Stimulated activated naive CD8-positive, alpha-beta T cell treated with anti-CD3 and anti-CD28 coated beads, Interleukin-15, Interleukin-2, amounts not matched to agents 100 ng/mL and 50 ng/mL, for 24 hours (primary cell): ENCODE results near the gene FHIT.

ENCODE experiments used
- H3K27ac Mint-ChIP-seq: one replicate; pipeline ENCODE4 v1.8.0; 2021; ENCODE audit warnings: mild to moderate bottlenecking, mixed read lengths
- H3K27me3 Mint-ChIP-seq: one replicate; pipeline ENCODE4 v1.8.0; 2021; ENCODE audit warnings: mixed read lengths
- H3K36me3 Mint-ChIP-seq: one replicate; pipeline ENCODE4 v1.8.0; 2021; ENCODE audit warnings: low read depth, mixed read lengths
- H3K4me1 Mint-ChIP-seq: one replicate; pipeline ENCODE4 v1.8.0; 2021; ENCODE audit warnings: low read depth, mixed read lengths
- H3K4me3 Mint-ChIP-seq: one replicate; pipeline ENCODE4 v1.8.0; 2021; ENCODE audit warnings: mild to moderate bottlenecking, mixed read lengths
- H3K9me3 Mint-ChIP-seq: one replicate; pipeline ENCODE4 v1.8.0; 2021; ENCODE audit warnings: mixed read lengths

Gene FHIT

GRCh38 chr3:61169621-61170251, 81.5 kb downstream of the FHIT start:
- Mint-ChIP-seq H3K27me3 (no peaks in the 10 kb centered on the region), H3K36me3 (peaks cover 9% of the 10 kb centered on the region), H3K4me3 (no peak overlapping the region), H3K9me3 (no peaks in the 10 kb centered on the region), H3K4me1 (no peaks in the 10 kb centered on the region), H3K27ac (no peak overlapping the region)

GRCh38 chr3:61168286-61168685, 83.0 kb downstream of the FHIT start:
- no peaks in the 10 kb centered on the region for H3K4me1 Mint-ChIP-seq

GRCh38 chr3:61162965-61163364, 88.3 kb downstream of the FHIT start:
- Mint-ChIP-seq H3K4me1 (no peaks in the 10 kb centered on the region), H3K27ac (no peak overlapping the region), H3K4me3 (no peak overlapping the region), H3K9me3 (peaks cover 3% of the 10 kb centered on the region), H3K36me3 (peaks cover 15% of the 10 kb centered on the region), H3K27me3 (no peaks in the 10 kb centered on the region)

More at GRCh38 chr3:61168286-61168685, 83.0 kb downstream of the FHIT start:
- Mint-ChIP-seq H3K36me3 (peaks cover 15% of the 10 kb centered on the region), H3K27ac (no peak overlapping the region), H3K27me3 (no peaks in the 10 kb centered on the region), H3K9me3 (peaks cover 3% of the 10 kb centered on the region), H3K4me3 (no peak overlapping the region)

- Mint-ChIP-seq H3K4me1 (no peaks in the 10 kb centered on the region), H3K27me3 (no peaks in the 10 kb centered on the region), H3K4me3 (no peak overlapping the region), H3K9me3 (peaks cover under 1% of the 10 kb centered on the region), H3K27ac (no peak overlapping the region), H3K36me3 (no peaks in the 10 kb centered on the region)
Measured at GRCh38 chr3:61158667-61159066, 92.6 kb downstream of the FHIT start.

GRCh38 chr3:61158216-61158615, 93.0 kb downstream of the FHIT start:
- Mint-ChIP-seq H3K27me3 (no peaks in the 10 kb centered on the region), H3K4me3 (no peak overlapping the region), H3K9me3 (no peaks in the 10 kb centered on the region), H3K36me3 (no peaks in the 10 kb centered on the region), H3K4me1 (no peaks in the 10 kb centered on the region), H3K27ac (no peak overlapping the region)

- Mint-ChIP-seq H3K27ac (no peak overlapping the region), H3K36me3 (no peaks in the 10 kb centered on the region), H3K4me3 (no peak overlapping the region), H3K4me1 (no peaks in the 10 kb centered on the region), H3K9me3 (no peaks in the 10 kb centered on the region), H3K27me3 (no peaks in the 10 kb centered on the region)
Measured at GRCh38 chr3:61157414-61157813, 93.8 kb downstream of the FHIT start.

GRCh38 chr3:61155701-61156292, 95.5 kb downstream of the FHIT start:
- no peaks in the 10 kb centered on the region for H3K27me3 Mint-ChIP-seq
- no peaks in the 10 kb centered on the region for H3K36me3 Mint-ChIP-seq
- H3K4me3 Mint-ChIP-seq, result no peak overlapping the region
- no peaks in the 10 kb centered on the region for H3K9me3 Mint-ChIP-seq
- H3K27ac Mint-ChIP-seq, result no peak overlapping the region
- H3K4me1 Mint-ChIP-seq, result no peaks in the 10 kb centered on the region

GRCh38 chr3:61154457-61155198, 96.6 kb downstream of the FHIT start:
- no peaks in the 10 kb centered on the region for H3K27me3 Mint-ChIP-seq
- no peaks in the 10 kb centered on the region for H3K4me1 Mint-ChIP-seq
- H3K4me3 Mint-ChIP-seq, result no peak overlapping the region
- no peaks in the 10 kb centered on the region for H3K9me3 Mint-ChIP-seq
- H3K27ac Mint-ChIP-seq, result no peak overlapping the region
- no peaks in the 10 kb centered on the region for H3K36me3 Mint-ChIP-seq

GRCh38 chr3:61152071-61152470, 99.2 kb downstream of the FHIT start:
- no peaks in the 10 kb centered on the region for H3K36me3 Mint-ChIP-seq
- no peaks in the 10 kb centered on the region for H3K9me3 Mint-ChIP-seq
- no peak overlapping the region for H3K27ac Mint-ChIP-seq
- H3K4me1 Mint-ChIP-seq, result no peaks in the 10 kb centered on the region
- H3K27me3 Mint-ChIP-seq, result no peaks in the 10 kb centered on the region
- H3K4me3 Mint-ChIP-seq, result no peak overlapping the region

- Mint-ChIP-seq H3K27me3 (no peaks in the 10 kb centered on the region), H3K4me1 (no peaks in the 10 kb centered on the region), H3K27ac (no peak overlapping the region), H3K36me3 (no peaks in the 10 kb centered on the region), H3K4me3 (no peak overlapping the region), H3K9me3 (no peaks in the 10 kb centered on the region)
Measured at GRCh38 chr3:61149236-61149635, 102.0 kb downstream of the FHIT start.

GRCh38 chr3:61146010-61146890, 105.0 kb downstream of the FHIT start:
- H3K27ac Mint-ChIP-seq, result no peak overlapping the region
- no peaks in the 10 kb centered on the region for H3K36me3 Mint-ChIP-seq
- H3K4me1 Mint-ChIP-seq, result no peaks in the 10 kb centered on the region

GRCh38 chr3:61141697-61142096, 109.6 kb downstream of the FHIT start:
- H3K27ac Mint-ChIP-seq, result no peak overlapping the region
- H3K36me3 Mint-ChIP-seq, result no peaks in the 10 kb centered on the region
- H3K4me3 Mint-ChIP-seq, result no peak overlapping the region
- H3K4me1 Mint-ChIP-seq, result no peaks in the 10 kb centered on the region
- H3K9me3 Mint-ChIP-seq, result no peaks in the 10 kb centered on the region
- no peaks in the 10 kb centered on the region for H3K27me3 Mint-ChIP-seq

More at GRCh38 chr3:61146010-61146890, 105.0 kb downstream of the FHIT start:
- Mint-ChIP-seq H3K9me3 (no peaks in the 10 kb centered on the region), H3K4me3 (no peak overlapping the region), H3K27me3 (no peaks in the 10 kb centered on the region)

GRCh38 chr3:61141227-61141626, 110.0 kb downstream of the FHIT start:
- Mint-ChIP-seq H3K27me3 (no peaks in the 10 kb centered on the region), H3K27ac (no peak overlapping the region), H3K4me1 (no peaks in the 10 kb centered on the region), H3K9me3 (no peaks in the 10 kb centered on the region), H3K36me3 (no peaks in the 10 kb centered on the region), H3K4me3 (no peak overlapping the region)

GRCh38 chr3:61139686-61140085, 111.6 kb downstream of the FHIT start:
- H3K4me3 Mint-ChIP-seq, result no peak overlapping the region
- no peak overlapping the region for H3K27ac Mint-ChIP-seq
- H3K4me1 Mint-ChIP-seq, result no peaks in the 10 kb centered on the region
- no peaks in the 10 kb centered on the region for H3K27me3 Mint-ChIP-seq
- H3K9me3 Mint-ChIP-seq, result no peaks in the 10 kb centered on the region
- H3K36me3 Mint-ChIP-seq, result no peaks in the 10 kb centered on the region

- H3K4me1 Mint-ChIP-seq, result no peaks in the 10 kb centered on the region
- no peak overlapping the region for H3K4me3 Mint-ChIP-seq
- H3K27ac Mint-ChIP-seq, result no peak overlapping the region
- no peaks in the 10 kb centered on the region for H3K27me3 Mint-ChIP-seq
- H3K36me3 Mint-ChIP-seq, result no peaks in the 10 kb centered on the region
- H3K9me3 Mint-ChIP-seq, result no peaks in the 10 kb centered on the region
Measured at GRCh38 chr3:61138401-61138800, 112.9 kb downstream of the FHIT start.
